Osteoblast (primary cell): Measurements from ENCODE around the gene ONECUT2. TPM values are rescaled to one million over a fixed set of nuclear protein-coding genes. Genes with fewer than 3 reads are reported as not detected.

Experiments used
- DNase-seq: peaks from one replicate; pipeline ENCODE4 v3.0.0; 2011; ENCODE audit warnings: low spot score, mixed read lengths; ENCODE audit not compliant: insufficient read length; ENCODE audit errors: missing footprints
- H2AFZ ChIP-seq: 2 replicates; pipeline ENCODE4 v1.6.0; 2011; ENCODE audit warnings: mild to moderate bottlenecking, low read length
- H3K27ac ChIP-seq: 2 replicates; pipeline ENCODE4 v1.5.1; 2011; ENCODE audit warnings: mild to moderate bottlenecking, low read depth, low read length, moderate library complexity
- H3K27me3 ChIP-seq: 2 replicates; pipeline ENCODE4 v1.6.0; 2012; ENCODE audit warnings: mild to moderate bottlenecking, control low read depth, inconsistent platforms, low read length, moderate library complexity; ENCODE audit not compliant: insufficient read depth
- H3K36me3 ChIP-seq: 2 replicates; pipeline ENCODE4 v1.5.1; 2011; ENCODE audit warnings: mild to moderate bottlenecking, low read length, control low read depth, moderate library complexity; ENCODE audit not compliant: insufficient read depth
- H3K4me1 ChIP-seq: 2 replicates; pipeline ENCODE4 v1.5.1; 2011; ENCODE audit warnings: mild to moderate bottlenecking, low read length, control low read depth, moderate library complexity; ENCODE audit not compliant: insufficient read depth
- H3K4me2 ChIP-seq: 2 replicates; pipeline ENCODE4 v1.6.0; 2011; ENCODE audit warnings: mild to moderate bottlenecking, low read length; ENCODE audit not compliant: insufficient read depth
- H3K4me3 ChIP-seq: fragments of 200-600 bp; sonication (generic); 3 replicates; pipeline ENCODE4 v1.5.1; 2012; ENCODE audit warnings: mild to moderate bottlenecking, low read length, inconsistent platforms; ENCODE audit not compliant: insufficient read depth
- H3K79me2 ChIP-seq: 2 replicates; pipeline ENCODE4 v1.6.0; 2012; ENCODE audit warnings: mild to moderate bottlenecking, low read length, control low read depth, inconsistent platforms; ENCODE audit not compliant: insufficient read depth
- H3K9me3 ChIP-seq: 2 replicates; pipeline ENCODE4 v1.5.1; 2011; ENCODE audit warnings: low read depth, low read length, control low read depth
- H4K20me1 ChIP-seq: 2 replicates; pipeline ENCODE4 v1.6.0; 2012; ENCODE audit warnings: mild to moderate bottlenecking, low read length, control low read depth; ENCODE audit not compliant: insufficient read depth
- CTCF ChIP-seq: IDR thresholded peaks from 2 replicates; pipeline ENCODE4 v1.5.1; 2011; ENCODE audit warnings: mild to moderate bottlenecking, low read depth, low read length, moderate library complexity; ENCODE audit errors: extremely low read depth
- total RNA-seq: library from RNA; depleted of rRNA; stranded (reverse); fragments of >200 nt; gene quantifications from 2 replicates; pipeline ENCODE4 v1.2.3, GENCODE V29; 2012

ONECUT2 gene
- total RNA-seq, 1 donor, result under 0.01 TPM

DNA sequence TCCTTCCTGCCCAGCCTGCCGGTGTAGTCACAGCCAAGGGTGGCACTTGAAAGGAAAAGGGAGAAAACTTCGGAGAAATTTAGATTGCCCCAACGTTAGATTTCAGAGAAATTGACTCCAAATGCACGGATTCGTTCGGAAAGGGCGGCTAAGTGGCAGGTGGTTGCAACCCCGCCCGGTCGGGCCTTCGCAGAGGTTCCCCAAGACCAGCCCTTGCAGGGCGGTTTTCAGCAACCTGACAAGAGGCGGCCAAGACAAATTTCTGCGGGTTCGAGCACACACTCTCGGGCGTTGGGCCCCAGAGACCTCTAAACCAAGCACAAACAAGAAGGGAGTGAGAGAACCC, 4.8 kb downstream of the ONECUT2 start:
- Histone ChIP-seq H3K4me1 (peaks cover 8% of the 10 kb centered on the region), H3K79me2 (no peaks in the 10 kb centered on the region), H3K27ac (no peak overlapping the region), H3K4me3 (no peak overlapping the region), H3K36me3 (no peaks in the 10 kb centered on the region), H3K4me2 (no peak overlapping the region), H3K9me3 (no peaks in the 10 kb centered on the region), H2AFZ (no peak overlapping the region), H4K20me1 (no peaks in the 10 kb centered on the region), H3K27me3 (peaks cover 91% of the 10 kb centered on the region)
- DNase-seq, result no peak
- no peak for TF ChIP-seq CTCF

- H3K27me3 ChIP-seq, result peaks cover 93% of the 10 kb centered on the region
- no peak overlapping the region for H3K4me3 ChIP-seq
- H3K9me3 ChIP-seq, result no peaks in the 10 kb centered on the region
- TF ChIP-seq CTCF, result no peak
- no peaks in the 10 kb centered on the region for H3K79me2 ChIP-seq
- peaks cover 8% of the 10 kb centered on the region for H3K4me1 ChIP-seq
- H3K4me2 ChIP-seq, result peak overlapping the region; percentile 61
- peak; percentile 82 for DNase-seq
- H3K27ac ChIP-seq, result no peak overlapping the region
- no peak overlapping the region for H2AFZ ChIP-seq
- peaks cover under 1% of the 10 kb centered on the region for H4K20me1 ChIP-seq
- H3K36me3 ChIP-seq, result no peaks in the 10 kb centered on the region
Observed at GRCh38 chr18:57440331-57441070, 5.3 kb downstream of the ONECUT2 start.

GRCh38 chr18:57441071-57441794, 6.1 kb downstream of the ONECUT2 start:
- H2AFZ ChIP-seq, result no peak overlapping the region
- peak overlapping the region; percentile 51 for H3K4me3 ChIP-seq
- no peaks in the 10 kb centered on the region for H3K36me3 ChIP-seq
- H3K27me3 ChIP-seq, result peaks cover 96% of the 10 kb centered on the region
- peak; percentile 93 for DNase-seq
- H3K4me1 ChIP-seq, result peaks cover 8% of the 10 kb centered on the region
- H3K27ac ChIP-seq, result no peak overlapping the region
- peaks cover 2% of the 10 kb centered on the region for H4K20me1 ChIP-seq
- no peak for TF ChIP-seq CTCF
- no peaks in the 10 kb centered on the region for H3K9me3 ChIP-seq
- no peaks in the 10 kb centered on the region for H3K79me2 ChIP-seq
- peak overlapping the region; percentile 61 for H3K4me2 ChIP-seq

- Histone ChIP-seq H2AFZ (no peak overlapping the region), H3K79me2 (no peaks in the 10 kb centered on the region), H4K20me1 (peaks cover 2% of the 10 kb centered on the region), H3K4me2 (no peak overlapping the region), H3K9me3 (no peaks in the 10 kb centered on the region), H3K27me3 (peaks cover 76% of the 10 kb centered on the region), H3K27ac (no peak overlapping the region), H3K36me3 (no peaks in the 10 kb centered on the region), H3K4me3 (no peak overlapping the region), H3K4me1 (peaks cover 5% of the 10 kb centered on the region)
- DNase-seq, result peak; percentile 54
- TF ChIP-seq CTCF, result no peak
Observed at GRCh38 chr18:57443247-57443646, 8.1 kb downstream of the ONECUT2 start.
